ENCODE results near the gene TACC3. TPM values are rescaled to one million over a fixed set of nuclear protein-coding genes. Genes with fewer than 3 reads are reported as not detected.

The TACC3 gene
- total and polyA plus RNA-seq, 7 experiments from 2014 or later, result 70.5 to 165 (median 123) TPM

- intact Hi-C loops (cut with micrococcal nuclease), result no loop called here
- H3K9me3 Mint-ChIP-seq, result peaks cover 0 to 3% (median 0%) of the 10 kb centered on the region in 11 donors
- Histone ChIP-seq H3K9me3 (ENCODE audit: control insufficient read depth in 2 of 3, low read length in 3 of 3) (peaks cover 0 to 13% (median 0%) of the 10 kb centered on the region in 3 experiments), H3K4me3 (ENCODE audit: low read length) (no peak overlapping the region), H3K27ac (ENCODE audit: low read depth, low read length) (no peak overlapping the region), H3K27me3 (ENCODE audit: control insufficient read depth in 2 of 2, insufficient read depth in 2 of 2, low read length in 2 of 2) (no peaks in the 10 kb centered on the region), H3K4me1 (ENCODE audit: control insufficient read depth in 2 of 2, insufficient read depth in 2 of 2, low read length in 2 of 2) (peaks cover 0 to 5% of the 10 kb centered on the region in 2 donors), H3K36me3 (ENCODE audit: control insufficient read depth in 2 of 3, insufficient read depth in 3 of 3, low read length in 3 of 3) (peaks cover 7 to 94% (median 62%) of the 10 kb centered on the region in 3 experiments)
- H3K36me3 Mint-ChIP-seq, result peaks cover under 1 to 47% (median 16%) of the 10 kb centered on the region in 5 donors
- ChIA-PET POLR2A (interaction anchor here (0.6 to 1.1 kb wide), 2 partner anchors 14 to 40 kb away, joined by 3 read pairs; no protein-coding TSS in a partner anchor), CTCF (interaction anchor here (0.7 kb wide), 1 partner anchor 40 kb away, joined by 3 read pairs; no protein-coding TSS in a partner anchor)
- H3K27me3 Mint-ChIP-seq, result no peaks in the 10 kb centered on the region
- no peak for DNase-seq
- no peak overlapping the region for H3K4me3 Mint-ChIP-seq
- H3K4me1 Mint-ChIP-seq, result peaks cover 10 to 25% (median 14%) of the 10 kb centered on the region in 7 donors
- no peak overlapping the region for H3K27ac Mint-ChIP-seq
- ATAC-seq, result no peak
These were observed 11.6 kb downstream of the TACC3 start for GRCh38 chr4:1732911-1733310.

GRCh38 chr4:1735215-1735614 lies 13.9 kb downstream of the TACC3 start:
- Histone ChIP-seq H3K27ac (ENCODE audit: low read depth, low read length) (no peak overlapping the region), H3K4me3 (ENCODE audit: low read length) (no peak overlapping the region), H3K36me3 (ENCODE audit: control insufficient read depth in 2 of 3, insufficient read depth in 3 of 3, low read length in 3 of 3) (peaks cover 13 to 97% (median 52%) of the 10 kb centered on the region in 3 experiments), H3K27me3 (ENCODE audit: control insufficient read depth in 2 of 2, insufficient read depth in 2 of 2, low read length in 2 of 2) (no peaks in the 10 kb centered on the region), H3K9me3 (ENCODE audit: control insufficient read depth in 2 of 3, low read length in 3 of 3) (peaks cover 0 to 23% (median 0%) of the 10 kb centered on the region in 3 experiments), H3K4me1 (ENCODE audit: control insufficient read depth in 2 of 2, insufficient read depth in 2 of 2, low read length in 2 of 2) (no peaks in the 10 kb centered on the region)
- H3K4me1 Mint-ChIP-seq, result peaks cover 0 to 4% (median 0%) of the 10 kb centered on the region in 7 donors
- H3K9me3 Mint-ChIP-seq, result peaks cover 0 to 14% (median 6%) of the 10 kb centered on the region in 11 donors
- no peak overlapping the region for H3K27ac Mint-ChIP-seq
- CTCF ChIA-PET, result no interaction called here
- peaks cover 5 to 50% (median 25%) of the 10 kb centered on the region in 5 donors for H3K36me3 Mint-ChIP-seq
- no peaks in the 10 kb centered on the region for H3K27me3 Mint-ChIP-seq
- no peak for ATAC-seq
- no peak overlapping the region for H3K4me3 Mint-ChIP-seq
- intact Hi-C loops (cut with micrococcal nuclease), result no loop called here
- no peak for DNase-seq
- POLR2A ChIA-PET, result no interaction called here

- POLR2A ChIA-PET, result no interaction called here
- no peaks in the 10 kb centered on the region for H3K4me1 Mint-ChIP-seq
- H3K9me3 Mint-ChIP-seq, result peaks cover 0 to 14% (median 6%) of the 10 kb centered on the region in 11 donors
- CTCF ChIA-PET, result interaction anchor here (1.5 kb wide), 1 partner anchor 163 kb away, joined by 5 read pairs; no protein-coding TSS in a partner anchor
- no peak overlapping the region for H3K4me3 Mint-ChIP-seq
- DNase-seq (no peak), ATAC-seq (no peak)
- no peak overlapping the region for H3K4me3 ChIP-seq (ENCODE audit: low read length)
- H3K27me3 Mint-ChIP-seq, result no peaks in the 10 kb centered on the region
- no peak overlapping the region for H3K27ac Mint-ChIP-seq
- H3K27me3 ChIP-seq (ENCODE audit: control insufficient read depth in 2 of 2, insufficient read depth in 2 of 2, low read length in 2 of 2), result no peaks in the 10 kb centered on the region
- H3K27ac ChIP-seq (ENCODE audit: low read depth, low read length), result no peak overlapping the region
- peaks cover 0 to 23% (median 0%) of the 10 kb centered on the region in 3 experiments for H3K9me3 ChIP-seq (ENCODE audit: control insufficient read depth in 2 of 3, low read length in 3 of 3)
- peaks cover 9 to 59% (median 25%) of the 10 kb centered on the region in 5 donors for H3K36me3 Mint-ChIP-seq
- H3K36me3 ChIP-seq (ENCODE audit: control insufficient read depth in 2 of 3, insufficient read depth in 3 of 3, low read length in 3 of 3), result peaks cover 13 to 98% (median 53%) of the 10 kb centered on the region in 3 experiments
- H3K4me1 ChIP-seq (ENCODE audit: control insufficient read depth in 2 of 2, insufficient read depth in 2 of 2, low read length in 2 of 2), result no peaks in the 10 kb centered on the region
- intact Hi-C loops (cut with micrococcal nuclease), result no loop called here
These were observed 15.5 kb downstream of the TACC3 start for GRCh38 chr4:1736812-1737211.

GRCh38 chr4:1737666-1738065 lies 16.3 kb downstream of the TACC3 start:
- Mint-ChIP-seq H3K4me3 (no peak overlapping the region), H3K9me3 (peaks cover 0 to 14% (median 6%) of the 10 kb centered on the region in 11 donors), H3K27me3 (no peaks in the 10 kb centered on the region), H3K27ac (no peak overlapping the region), H3K36me3 (peaks cover 9 to 56% (median 25%) of the 10 kb centered on the region in 5 donors), H3K4me1 (no peaks in the 10 kb centered on the region)
- Histone ChIP-seq H3K27me3 (ENCODE audit: control insufficient read depth in 2 of 2, insufficient read depth in 2 of 2, low read length in 2 of 2) (no peaks in the 10 kb centered on the region), H3K4me3 (ENCODE audit: low read length) (no peak overlapping the region), H3K36me3 (ENCODE audit: control insufficient read depth in 2 of 3, insufficient read depth in 3 of 3, low read length in 3 of 3) (peaks cover 13 to 100% (median 47%) of the 10 kb centered on the region in 3 experiments), H3K4me1 (ENCODE audit: control insufficient read depth in 2 of 2, insufficient read depth in 2 of 2, low read length in 2 of 2) (no peaks in the 10 kb centered on the region), H3K9me3 (ENCODE audit: control insufficient read depth in 2 of 3, low read length in 3 of 3) (peaks cover 0 to 23% (median 0%) of the 10 kb centered on the region in 3 experiments), H3K27ac (ENCODE audit: low read depth, low read length) (no peak overlapping the region)
- ATAC-seq (no peak), DNase-seq (no peak)
- ChIA-PET POLR2A (no interaction called here), CTCF (interaction anchor here (1.5 kb wide), 1 partner anchor 162 kb away, joined by 5 read pairs; no protein-coding TSS in a partner anchor)
- intact Hi-C loops (cut with micrococcal nuclease), result no loop called here

- intact Hi-C loops (cut with micrococcal nuclease), result no loop called here
- H3K9me3 Mint-ChIP-seq, result peaks cover 0 to 14% (median 6%) of the 10 kb centered on the region in 11 donors
- no peak overlapping the region for H3K4me3 ChIP-seq (ENCODE audit: low read length)
These were observed 17.1 kb downstream of the TACC3 start for GRCh38 chr4:1738410-1738809.

GRCh38 chr4:1739358-1739757 lies 18.0 kb downstream of the TACC3 start:
- H3K4me1 ChIP-seq (ENCODE audit: control insufficient read depth in 2 of 2, insufficient read depth in 2 of 2, low read length in 2 of 2), result no peaks in the 10 kb centered on the region

More at GRCh38 chr4:1738410-1738809, 17.1 kb downstream of the TACC3 start:
- CTCF ChIA-PET, result interaction anchor here (1.5 kb wide), 1 partner anchor 161 kb away, joined by 5 read pairs; no protein-coding TSS in a partner anchor
- no peak for ATAC-seq
- Histone ChIP-seq H3K27ac (ENCODE audit: low read depth, low read length) (no peak overlapping the region), H3K36me3 (ENCODE audit: control insufficient read depth in 2 of 3, insufficient read depth in 3 of 3, low read length in 3 of 3) (peaks cover 13 to 96% (median 46%) of the 10 kb centered on the region in 3 experiments), H3K27me3 (ENCODE audit: control insufficient read depth in 2 of 2, insufficient read depth in 2 of 2, low read length in 2 of 2) (no peaks in the 10 kb centered on the region), H3K9me3 (ENCODE audit: control insufficient read depth in 2 of 3, low read length in 3 of 3) (peaks cover 0 to 23% (median 0%) of the 10 kb centered on the region in 3 experiments), H3K4me1 (ENCODE audit: control insufficient read depth in 2 of 2, insufficient read depth in 2 of 2, low read length in 2 of 2) (no peaks in the 10 kb centered on the region)
- Mint-ChIP-seq H3K27ac (peak overlapping the region in 3 of 9 donors; percentile 4 to 63 (median 44)), H3K4me1 (no peaks in the 10 kb centered on the region), H3K36me3 (peaks cover 9 to 52% (median 27%) of the 10 kb centered on the region in 5 donors), H3K4me3 (no peak overlapping the region), H3K27me3 (no peaks in the 10 kb centered on the region)
- POLR2A ChIA-PET, result no interaction called here
- no peak for DNase-seq

More at GRCh38 chr4:1739358-1739757, 18.0 kb downstream of the TACC3 start:
- Histone ChIP-seq H3K9me3 (ENCODE audit: control insufficient read depth in 2 of 3, low read length in 3 of 3) (peaks cover 0 to 23% (median 0%) of the 10 kb centered on the region in 3 experiments), H3K27ac (ENCODE audit: low read depth, low read length) (no peak overlapping the region), H3K27me3 (ENCODE audit: control insufficient read depth in 2 of 2, insufficient read depth in 2 of 2, low read length in 2 of 2) (no peaks in the 10 kb centered on the region), H3K4me3 (ENCODE audit: low read length) (no peak overlapping the region), H3K36me3 (ENCODE audit: control insufficient read depth in 2 of 3, insufficient read depth in 3 of 3, low read length in 3 of 3) (peaks cover 13 to 96% (median 43%) of the 10 kb centered on the region in 3 experiments)
- H3K4me3 Mint-ChIP-seq, result no peak overlapping the region
- ATAC-seq (no peak), DNase-seq (no peak)
- ChIA-PET POLR2A (interaction anchor here (0.7 kb wide), 1 partner anchor 312 kb away, joined by 5 read pairs; no protein-coding TSS in a partner anchor), CTCF (no interaction called here)
- peaks cover 9 to 55% (median 29%) of the 10 kb centered on the region in 5 donors for H3K36me3 Mint-ChIP-seq
- no peaks in the 10 kb centered on the region for H3K27me3 Mint-ChIP-seq
- intact Hi-C loops (cut with micrococcal nuclease), result no loop called here
- H3K9me3 Mint-ChIP-seq, result peaks cover 0 to 14% (median 6%) of the 10 kb centered on the region in 11 donors
- no peak overlapping the region for H3K27ac Mint-ChIP-seq
- no peaks in the 10 kb centered on the region for H3K4me1 Mint-ChIP-seq
